WI38 (cell line): ENCODE measurements around the gene TXNDC9.
"Not testable (repeated sequence)": the region's sequence is repeated elsewhere in the genome, so short reads cannot be mapped to it uniquely, and the experiment has no call there.

Experiments
- H3K4me3 ChIP-seq: 2 replicates; pipeline ENCODE4 v1.5.1; 2011; ENCODE audit warnings: low read depth, mild to moderate bottlenecking, control low read depth, low read length
- CTCF ChIP-seq: IDR thresholded peaks from 2 replicates; pipeline ENCODE4 v1.5.1; 2012; ENCODE audit warnings: low read depth, mild to moderate bottlenecking, control low read depth, low read length

Gene TXNDC9

GRCh38 chr2:99342536-99342935 lies 6.4 kb upstream of the TXNDC9 start:
- no peak for TF ChIP-seq CTCF
- no peak overlapping the region for H3K4me3 ChIP-seq

- TF ChIP-seq CTCF: no peak
- no peak overlapping the region for H3K4me3 ChIP-seq
Measured at GRCh38 chr2:99340669-99341236, 4.6 kb upstream of the TXNDC9 start.

- TF ChIP-seq CTCF: no peak
- H3K4me3 ChIP-seq: peak overlapping the region; percentile 95
Measured at GRCh38 chr2:99338029-99338585, 2.0 kb upstream of the TXNDC9 start.

- TF ChIP-seq CTCF: peak; percentile 63
- peak within 1 kb of the TSS; percentile 95 for H3K4me3 ChIP-seq
Measured at GRCh38 chr2:99337113-99338028, 1.2 kb upstream of the TXNDC9 start, which contains the start of gene EIF5B. Gene EIF5B, plus strand, starts transcription at chr2:99337389. Its CDS starts 166 bp downstream, at chr2:99337555.

- TF ChIP-seq CTCF: no peak
- H3K4me3 ChIP-seq: peak overlapping the region; percentile 95
Measured at GRCh38 chr2:99336804-99337112, 625 bp upstream of the TXNDC9 start.

- no peak for TF ChIP-seq CTCF
- H3K4me3 ChIP-seq: no peak overlapping the region
Measured at GRCh38 chr2:99325384-99325783, 10.7 kb downstream of the TXNDC9 start.

- not testable (repeated sequence) for H3K4me3 ChIP-seq
Measured at GRCh38 chr2:99317873-99318200, 18.3 kb downstream of the TXNDC9 start.
